Retina (tissue), 1 donor: ENCODE measurements around the gene PUM1.
"Not testable (repeated sequence)": the region's sequence is repeated elsewhere in the genome, so short reads cannot be mapped to it uniquely, and the experiment has no call there.

ENCODE experiments used
- DNase-seq: peaks from one replicate; pipeline ENCODE4 v3.0.0-alpha.2; 2016

Gene PUM1

GRCh38 chr1:30955448-30956015, 110.0 kb downstream of the PUM1 start:
- no peak for DNase-seq

GRCh38 chr1:30953685-30954084, 111.8 kb downstream of the PUM1 start:
- DNase-seq = no peak

GRCh38 chr1:30952098-30952497, 113.4 kb downstream of the PUM1 start:
- no peak for DNase-seq

- DNase-seq = no peak
These were observed 114.8 kb downstream of the PUM1 start for GRCh38 chr1:30950700-30951099.

- no peak for DNase-seq
These were observed 115.5 kb downstream of the PUM1 start for GRCh38 chr1:30950053-30950452.

- not testable (repeated sequence) for DNase-seq
These were observed 116.1 kb downstream of the PUM1 start for GRCh38 chr1:30949487-30949838.

- DNase-seq = not testable (repeated sequence)
These were observed 116.6 kb downstream of the PUM1 start for GRCh38 chr1:30948813-30949486.

GRCh38 chr1:30948278-30948677, 117.2 kb downstream of the PUM1 start:
- DNase-seq = no peak

GRCh38 chr1:30947212-30947611, 118.3 kb downstream of the PUM1 start:
- DNase-seq = no peak

- DNase-seq = no peak
These were observed 123.1 kb downstream of the PUM1 start for GRCh38 chr1:30942326-30942963.

- no peak for DNase-seq
These were observed 125.0 kb downstream of the PUM1 start for GRCh38 chr1:30940541-30940940.

- DNase-seq = no peak
These were observed 128.9 kb downstream of the PUM1 start for GRCh38 chr1:30936541-30937171.

GRCh38 chr1:30935758-30936157, 129.8 kb downstream of the PUM1 start:
- DNase-seq = not testable (repeated sequence)

- DNase-seq = no peak
These were observed 130.9 kb downstream of the PUM1 start for GRCh38 chr1:30934613-30935012.

- no peak for DNase-seq
These were observed 131.7 kb downstream of the PUM1 start for GRCh38 chr1:30933874-30934252.

GRCh38 chr1:30930631-30931173, 134.8 kb downstream of the PUM1 start:
- peak; percentile 34 for DNase-seq

- DNase-seq = no peak
These were observed 135.5 kb downstream of the PUM1 start for GRCh38 chr1:30929944-30930525.

GRCh38 chr1:30929135-30929889, 136.2 kb downstream of the PUM1 start:
- peak; percentile 71 for DNase-seq

- no peak for DNase-seq
These were observed 136.8 kb downstream of the PUM1 start for GRCh38 chr1:30928789-30929134.

GRCh38 chr1:30928171-30928570, 137.3 kb downstream of the PUM1 start:
- DNase-seq = no peak

- no peak for DNase-seq
These were observed 138.1 kb downstream of the PUM1 start for GRCh38 chr1:30927448-30927847.

- DNase-seq = no peak
These were observed 141.9 kb downstream of the PUM1 start for GRCh38 chr1:30923597-30923996.

- no peak for DNase-seq
These were observed 144.7 kb downstream of the PUM1 start for GRCh38 chr1:30920827-30921226.
